OCI-LY3 (cell line): Measurements from ENCODE around the gene SERPINE3.

Experiments used
- H2AFZ ChIP-seq: fragments of 200-600, 300-600 bp; shearing (Covaris generic); 2 replicates; pipeline ENCODE4 v1.6.0; 2014; ENCODE audit warnings: antibody characterized with exemption, low read depth, low read length
- H3K27ac ChIP-seq: fragments of 200-600, 300-600 bp; sonication (generic); 2 replicates; pipeline ENCODE4 v1.5.1; 2014; ENCODE audit warnings: mild to moderate bottlenecking, low read length, moderate library complexity, mixed read lengths
- H3K27me3 ChIP-seq: fragments of 200-600, 300-600 bp; sonication (generic); 2 replicates; pipeline ENCODE4 v1.6.1; 2014; ENCODE audit warnings: low read depth, low read length, mixed read lengths
- H3K36me3 ChIP-seq: fragments of 200-600, 300-600 bp; sonication (generic); replicated peaks from 2 replicates; pipeline ENCODE3; 2014; ENCODE audit warnings: low read depth, low read length, mixed read lengths
- H3K4me1 ChIP-seq: fragments of 300-600, 200-600 bp; sonication (generic); 2 replicates; pipeline ENCODE4 v1.6.1; 2014; ENCODE audit warnings: low read length, mixed read lengths
- H3K4me2 ChIP-seq: fragments of 200-600, 300-600 bp; sonication (generic); 2 replicates; pipeline ENCODE4 v1.6.1; 2014; ENCODE audit warnings: low read length, mixed read lengths
- H3K4me3 ChIP-seq: fragments of 300-600, 200-600 bp; sonication (generic); 2 replicates; pipeline ENCODE4 v1.5.1; 2014; ENCODE audit warnings: antibody characterized with exemption, mild to moderate bottlenecking, low read length, moderate library complexity
- H3K79me2 ChIP-seq: fragments of 300-600, 200-600 bp; shearing (Covaris generic); 2 replicates; pipeline ENCODE4 v1.6.1; 2014; ENCODE audit warnings: mild to moderate bottlenecking, low read length, mixed read lengths
- H3K9ac ChIP-seq: fragments of 300-600, 200-600 bp; shearing (Covaris generic); 2 replicates; pipeline ENCODE4 v1.6.0; 2014; ENCODE audit warnings: mild to moderate bottlenecking, low read length, moderate library complexity
- H3K9me3 ChIP-seq: fragments of 200-600, 300-600 bp; shearing (Covaris generic); 2 replicates; pipeline ENCODE4 v1.6.1; 2014; ENCODE audit warnings: low read length, mixed read lengths; ENCODE audit not compliant: insufficient read depth
- H4K20me1 ChIP-seq: fragments of 200-600, 300-600 bp; sonication (generic); 2 replicates; pipeline ENCODE4 v1.6.1; 2016; ENCODE audit warnings: low read length, mixed read lengths; ENCODE audit not compliant: insufficient read depth
- EZH2phosphoT487 ChIP-seq: fragments of 200-600 bp; shearing (Covaris generic); IDR thresholded peaks from 2 replicates; pipeline ENCODE4 v1.6.1; 2018; ENCODE audit warnings: antibody characterized with exemption, mixed run types, low read depth
- TF ChIP-seq, protein P1 (sequence below): fragments of 200-600, 300-600 bp; sonication (generic); IDR thresholded peaks from 2 replicates; pipeline ENCODE4 v1.5.1; 2014; ENCODE audit warnings: antibody characterized with exemption, low read length, low read depth

Gene SERPINE3

DNA sequence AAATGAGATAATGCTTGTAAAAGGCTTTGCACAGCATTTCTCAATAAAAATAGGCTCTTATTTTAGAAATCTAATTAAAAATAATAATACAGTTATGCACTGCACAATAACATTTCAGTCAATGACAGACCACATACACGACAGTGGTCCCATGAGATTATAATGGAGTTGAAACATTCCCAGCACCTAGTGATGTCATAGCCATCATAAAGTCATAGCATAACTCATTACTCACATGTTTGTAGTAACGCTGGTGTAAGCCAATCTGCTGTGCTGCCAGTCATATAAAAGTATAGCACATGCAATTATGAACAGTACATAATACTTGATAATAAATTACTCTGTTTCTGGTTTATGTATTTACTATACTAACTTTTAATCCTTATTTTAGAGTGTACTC, 12.7 kb upstream of the SERPINE3 start:
- Histone ChIP-seq H3K36me3 (no peaks in the 10 kb centered on the region), H3K9me3 (no peaks in the 10 kb centered on the region), H4K20me1 (no peaks in the 10 kb centered on the region), H3K4me1 (peaks cover 15% of the 10 kb centered on the region), H3K4me3 (no peak overlapping the region), H3K4me2 (no peak overlapping the region), H2AFZ (no peak overlapping the region), H3K27me3 (no peaks in the 10 kb centered on the region), H3K27ac (no peak overlapping the region), H3K9ac (no peak overlapping the region), H3K79me2 (no peaks in the 10 kb centered on the region)
- no peak for TF ChIP-seq EZH2phosphoT487
- TF ChIP-seq, protein P1, sequence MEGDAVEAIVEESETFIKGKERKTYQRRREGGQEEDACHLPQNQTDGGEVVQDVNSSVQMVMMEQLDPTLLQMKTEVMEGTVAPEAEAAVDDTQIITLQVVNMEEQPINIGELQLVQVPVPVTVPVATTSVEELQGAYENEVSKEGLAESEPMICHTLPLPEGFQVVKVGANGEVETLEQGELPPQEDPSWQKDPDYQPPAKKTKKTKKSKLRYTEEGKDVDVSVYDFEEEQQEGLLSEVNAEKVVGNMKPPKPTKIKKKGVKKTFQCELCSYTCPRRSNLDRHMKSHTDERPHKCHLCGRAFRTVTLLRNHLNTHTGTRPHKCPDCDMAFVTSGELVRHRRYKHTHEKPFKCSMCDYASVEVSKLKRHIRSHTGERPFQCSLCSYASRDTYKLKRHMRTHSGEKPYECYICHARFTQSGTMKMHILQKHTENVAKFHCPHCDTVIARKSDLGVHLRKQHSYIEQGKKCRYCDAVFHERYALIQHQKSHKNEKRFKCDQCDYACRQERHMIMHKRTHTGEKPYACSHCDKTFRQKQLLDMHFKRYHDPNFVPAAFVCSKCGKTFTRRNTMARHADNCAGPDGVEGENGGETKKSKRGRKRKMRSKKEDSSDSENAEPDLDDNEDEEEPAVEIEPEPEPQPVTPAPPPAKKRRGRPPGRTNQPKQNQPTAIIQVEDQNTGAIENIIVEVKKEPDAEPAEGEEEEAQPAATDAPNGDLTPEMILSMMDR, result no peak

DNA sequence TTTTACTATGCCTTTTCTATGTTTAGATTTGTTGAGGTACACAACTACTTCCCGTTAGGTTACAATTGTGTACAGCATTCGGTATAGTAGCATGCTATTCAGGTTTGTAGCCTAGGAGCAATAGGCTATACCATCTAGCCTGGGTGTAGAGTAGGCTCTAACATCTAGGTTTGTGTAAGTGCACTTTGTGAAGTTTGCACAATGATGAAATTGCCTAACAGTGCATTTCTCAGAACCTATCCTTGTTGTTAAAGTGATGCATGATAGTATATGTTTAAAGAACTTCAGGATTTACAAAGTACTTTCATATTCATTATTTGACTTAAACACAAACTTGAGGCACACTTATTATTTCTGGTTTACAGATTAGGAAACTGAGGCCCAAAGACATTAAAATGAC, 11.5 kb upstream of the SERPINE3 start:
- Histone ChIP-seq H3K79me2 (no peaks in the 10 kb centered on the region), H3K4me3 (no peak overlapping the region), H3K27me3 (no peaks in the 10 kb centered on the region), H3K4me1 (peaks cover 18% of the 10 kb centered on the region), H3K9ac (no peak overlapping the region), H3K4me2 (no peak overlapping the region), H3K27ac (no peak overlapping the region), H4K20me1 (no peaks in the 10 kb centered on the region), H2AFZ (no peak overlapping the region), H3K9me3 (no peaks in the 10 kb centered on the region), H3K36me3 (no peaks in the 10 kb centered on the region)
- TF ChIP-seq EZH2phosphoT487, result no peak
- TF ChIP-seq, protein P1, result no peak

- Histone ChIP-seq H3K4me1 (peaks cover 18% of the 10 kb centered on the region), H3K9me3 (no peaks in the 10 kb centered on the region), H3K4me2 (no peak overlapping the region), H3K27ac (no peak overlapping the region), H3K79me2 (no peaks in the 10 kb centered on the region), H3K4me3 (no peak overlapping the region), H4K20me1 (no peaks in the 10 kb centered on the region), H3K9ac (no peak overlapping the region), H2AFZ (no peak overlapping the region), H3K27me3 (no peaks in the 10 kb centered on the region), H3K36me3 (no peaks in the 10 kb centered on the region)
- no peak for TF ChIP-seq EZH2phosphoT487
- TF ChIP-seq, protein P1, result no peak
Observed at GRCh38 chr13:51328488-51328887, 11.0 kb upstream of the SERPINE3 start.

DNA sequence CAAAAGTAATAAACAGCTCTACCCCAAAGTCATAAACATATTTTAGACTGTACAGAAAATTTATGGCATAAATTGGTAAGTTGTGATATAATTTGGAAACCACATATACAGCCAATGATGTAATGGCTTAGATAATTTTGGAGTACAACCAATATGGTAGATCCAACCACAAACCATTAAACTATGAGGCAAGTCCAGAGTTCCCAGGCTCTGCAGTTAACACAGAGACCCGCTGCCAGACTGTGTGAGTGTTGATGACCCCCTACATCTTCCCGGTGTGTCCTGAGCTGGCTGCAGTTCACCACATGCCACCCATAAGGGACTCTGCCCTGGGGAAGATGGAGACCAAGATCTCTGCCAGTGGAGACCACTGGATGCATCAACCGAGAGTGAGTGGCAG, 9.9 kb upstream of the SERPINE3 start:
- TF ChIP-seq, protein P1, result no peak
- no peak for TF ChIP-seq EZH2phosphoT487
- Histone ChIP-seq H3K4me3 (no peak overlapping the region), H3K27me3 (no peaks in the 10 kb centered on the region), H3K9me3 (no peaks in the 10 kb centered on the region), H3K9ac (no peak overlapping the region), H2AFZ (no peak overlapping the region), H3K27ac (no peak overlapping the region), H3K4me2 (no peak overlapping the region), H3K4me1 (peaks cover 18% of the 10 kb centered on the region), H4K20me1 (no peaks in the 10 kb centered on the region), H3K36me3 (no peaks in the 10 kb centered on the region), H3K79me2 (no peaks in the 10 kb centered on the region)
